Suprapubic skin (tissue), 4 donors: ENCODE results near the gene CD274. TPM values are rescaled to one million over a fixed set of nuclear protein-coding genes. Genes with fewer than 3 reads are reported as not detected.

Source experiments
- DNase-seq, 2 donors: peaks; one replicate each; pipeline ENCODE4 v3.0.0-alpha.2; 2019; ENCODE audit warnings: low spot score in 2 of 2
- H3K27ac ChIP-seq: fragments of 200-600 bp; sonication (generic); one replicate; pipeline ENCODE4 v1.5.1; 2019
- H3K27me3 ChIP-seq: fragments of 200-600 bp; sonication (generic); one replicate; pipeline ENCODE4 v1.5.1; 2019
- H3K36me3 ChIP-seq: fragments of 200-600 bp; sonication (generic); one replicate; pipeline ENCODE4 v1.5.1; 2019
- H3K4me1 ChIP-seq: fragments of 200-600 bp; sonication (generic); one replicate; pipeline ENCODE4 v1.5.1; 2019
- H3K4me3 ChIP-seq: fragments of 200-600 bp; sonication (generic); one replicate; pipeline ENCODE4 v1.5.1; 2019; ENCODE audit warnings: mild to moderate bottlenecking
- H3K9me3 ChIP-seq: fragments of 200-600 bp; sonication (generic); one replicate; pipeline ENCODE4 v1.5.1; 2019
- CTCF ChIP-seq, 2 donors: fragments of 200-600 bp in 1 of 2; fragments of 450-650 bp in 1 of 2; sonication (generic) in 1 of 2; IDR thresholded peaks; one replicate each; pipeline ENCODE4 v1.5.1; 2016 to 2019; ENCODE audit warnings: antibody characterized with exemption in 2 of 2, mild to moderate bottlenecking in 1 of 2, moderate library complexity in 1 of 2
- EP300 ChIP-seq: sonication (generic); formaldehyde crosslinking; IDR thresholded peaks from one replicate; pipeline ENCODE4 v1.6.1; 2017; ENCODE audit warnings: antibody characterized with exemption
- POLR2A ChIP-seq, 2 donors: fragments of 450-650 bp; IDR thresholded peaks; one replicate each; pipeline ENCODE4 v1.6.1; 2017; ENCODE audit warnings: antibody characterized with exemption in 2 of 2, mild to moderate bottlenecking in 2 of 2, moderate library complexity in 2 of 2
- POLR2AphosphoS5 ChIP-seq, 3 donors: sonication (generic); formaldehyde crosslinking; IDR thresholded peaks; one replicate each; pipeline ENCODE4 v1.6.1; 2017; ENCODE audit warnings: antibody characterized with exemption in 3 of 3
- WGBS: methylation state at CpG from one replicate; pipeline ENCODE4 v1.1.5; 2018; 5-methylcytosine and 5-hydroxymethylcytosine counted together
- total RNA-seq, 4 donors: library from RNA; depleted of rRNA; stranded (reverse); fragments of >200 nt; gene quantifications; one replicate each; pipeline ENCODE4 v1.1.0, GENCODE V29; 2016

CD274 gene
- total RNA-seq, 4 donors from 2014 or later: 0.15 to 1.6 (median 0.64) TPM; not detected in 1

- TF ChIP-seq POLR2A (IDR thresholded peaks at IDR 0.05) (no peak), POLR2AphosphoS5 (IDR thresholded peaks at IDR 0.05) (no peak), EP300 (no peak), CTCF (IDR thresholded peaks at IDR 0.05) (no peak)
- H3K4me3 ChIP-seq: no peak overlapping the region
- no peak for DNase-seq
- H3K27me3 ChIP-seq: no peaks in the 10 kb centered on the region
- H3K9me3 ChIP-seq: no peaks in the 10 kb centered on the region
- no peaks in the 10 kb centered on the region for H3K36me3 ChIP-seq
- WGBS: 88% methylated on average over 1 of the region's 1 CpG
- no peak overlapping the region for H3K27ac ChIP-seq
- H3K4me1 ChIP-seq: peaks cover 14% of the 10 kb centered on the region
Measured at GRCh38 chr9:5499157-5499556, 48.8 kb downstream of the CD274 start.

- H3K36me3 ChIP-seq: no peaks in the 10 kb centered on the region
- peak overlapping the region; percentile 66 for H3K27ac ChIP-seq
- DNase-seq: no peak
- no peak overlapping the region for H3K4me3 ChIP-seq
- WGBS: 70% methylated on average over 4 of the region's 4 CpGs
- H3K9me3 ChIP-seq: no peaks in the 10 kb centered on the region
- peaks cover 14% of the 10 kb centered on the region for H3K4me1 ChIP-seq
- TF ChIP-seq POLR2AphosphoS5 (IDR thresholded peaks at IDR 0.05) (no peak), POLR2A (IDR thresholded peaks at IDR 0.05) (no peak), EP300 (no peak), CTCF (IDR thresholded peaks at IDR 0.05) (no peak)
- H3K27me3 ChIP-seq: no peaks in the 10 kb centered on the region
Measured at GRCh38 chr9:5499889-5500398, 49.6 kb downstream of the CD274 start.

- no peak for DNase-seq
- TF ChIP-seq POLR2AphosphoS5 (IDR thresholded peaks at IDR 0.05): no peak
- no peak for TF ChIP-seq POLR2A (IDR thresholded peaks at IDR 0.05)
- TF ChIP-seq CTCF (IDR thresholded peaks at IDR 0.05): no peak
- whole genome bisulfite sequencing: 54% methylated on average over 15 of the region's 18 CpGs
- H3K4me1 ChIP-seq: peaks cover 14% of the 10 kb centered on the region
- no peak overlapping the region for H3K4me3 ChIP-seq
- H3K27ac ChIP-seq: peak overlapping the region; percentile 66
- no peaks in the 10 kb centered on the region for H3K9me3 ChIP-seq
- H3K27me3 ChIP-seq: no peaks in the 10 kb centered on the region
- no peaks in the 10 kb centered on the region for H3K36me3 ChIP-seq
Measured at GRCh38 chr9:5500441-5501235, 50.3 kb downstream of the CD274 start.

GRCh38 chr9:5502553-5502952, 52.2 kb downstream of the CD274 start:
- H3K36me3 ChIP-seq: no peaks in the 10 kb centered on the region
- peaks cover 14% of the 10 kb centered on the region for H3K4me1 ChIP-seq
- H3K9me3 ChIP-seq: no peaks in the 10 kb centered on the region
- no peak overlapping the region for H3K4me3 ChIP-seq
- H3K27ac ChIP-seq: no peak overlapping the region
- 100% methylated on average over 2 of the region's 6 CpGs for WGBS
- no peaks in the 10 kb centered on the region for H3K27me3 ChIP-seq
- DNase-seq: no peak
- TF ChIP-seq POLR2AphosphoS5 (IDR thresholded peaks at IDR 0.05) (no peak), CTCF (IDR thresholded peaks at IDR 0.05) (no peak), EP300 (no peak), POLR2A (IDR thresholded peaks at IDR 0.05) (no peak)

GRCh38 chr9:5509573-5509972, 59.2 kb downstream of the CD274 start:
- H3K4me1 ChIP-seq: peaks cover 15% of the 10 kb centered on the region
- TF ChIP-seq POLR2A (IDR thresholded peaks at IDR 0.05) (no peak), POLR2AphosphoS5 (IDR thresholded peaks at IDR 0.05) (no peak), EP300 (no peak), CTCF (IDR thresholded peaks at IDR 0.05) (no peak)
- H3K4me3 ChIP-seq: no peak overlapping the region
- no peaks in the 10 kb centered on the region for H3K27me3 ChIP-seq
- whole genome bisulfite sequencing: 48% methylated on average over 2 of the region's 2 CpGs
- no peak for DNase-seq
- no peaks in the 10 kb centered on the region for H3K9me3 ChIP-seq
- H3K27ac ChIP-seq: peak overlapping the region; percentile 51
- H3K36me3 ChIP-seq: no peaks in the 10 kb centered on the region
